Heart right ventricle (tissue), 16 donors: Measurements from ENCODE around the gene TARS2. TPM values are rescaled to one million over a fixed set of nuclear protein-coding genes. Genes with fewer than 3 reads are reported as not detected.

ENCODE experiments used
- ATAC-seq, 8 donors: fragments of 200-7000 bp; cut with Tn5 transposase; one replicate each; pipeline ENCODE4 v1.9.1; 2020; ENCODE audit warnings: mild to moderate bottlenecking in 8 of 8, moderate library complexity in 8 of 8, moderate number of reproducible peaks in 1 of 8
- DNase-seq, 2 donors: peaks; one replicate each; pipeline ENCODE4 v3.0.0-alpha.2; 2020
- H3K27ac ChIP-seq, 10 donors: fragments of 200-600 bp; sonication (generic) in 2 of 10; one replicate each; pipeline versions ENCODE4 v1.5.0 to v1.8.0; 2020 to 2022; ENCODE audit warnings: mild to moderate bottlenecking in 3 of 10
- H3K27me3 ChIP-seq, 7 donors: fragments of 200-600 bp; one replicate each; pipeline ENCODE4 v1.8.0; 2021 to 2022; ENCODE audit warnings: mild to moderate bottlenecking in 2 of 7
- H3K36me3 ChIP-seq, 9 donors: fragments of 200-600 bp; sonication (generic) in 1 of 9; one replicate each; pipeline versions ENCODE4 v1.5.0 to v1.8.0; 2020 to 2022; ENCODE audit warnings: mild to moderate bottlenecking in 2 of 9
- H3K4me1 ChIP-seq, 9 donors: fragments of 200-600 bp; sonication (generic) in 1 of 9; one replicate each; pipeline versions ENCODE4 v1.5.0 to v1.8.0; 2020 to 2022; ENCODE audit warnings: mild to moderate bottlenecking in 4 of 9
- H3K4me3 ChIP-seq, 10 donors: fragments of 200-600 bp; sonication (generic) in 2 of 10; one replicate each; pipeline versions ENCODE4 v1.5.0 to v1.8.0; 2020 to 2022; ENCODE audit warnings: mild to moderate bottlenecking in 7 of 10, moderate library complexity in 2 of 10
- H3K9me3 ChIP-seq, 11 donors: fragments of 200-600 bp in 10 of 11; sonication (generic) in 2 of 11; one replicate each; pipeline versions ENCODE4 v1.5.0 to v1.8.0; 2013 to 2022; ENCODE audit warnings: mild to moderate bottlenecking in 2 of 11, control low read depth in 1 of 11, moderate library complexity in 1 of 11
- WGBS, 2 donors: extraction: QIAGEN DNeasy Blood & Tissue Kit; methylation state at CpG; one replicate each; pipeline ENCODE4 v1.1.7; 2013; ENCODE audit warnings: inconsistent platforms in 1 of 2; 5-methylcytosine and 5-hydroxymethylcytosine counted together
- intact Hi-C, 10 donors: fragments of 100-400 bp; cut with DNase I; formaldehyde crosslinking; loops; one replicate each; pipeline versions ENCODE4 v1.11.1 to v1.14.2; 2022
- polyA plus RNA-seq, 2 donors: library from polyadenylated mRNA; stranded (reverse); fragments of 200-250 nt; gene quantifications; one replicate each; pipeline ENCODE4 v1.2.3, GENCODE V29; 2013
- total RNA-seq, 10 donors: library from RNA; stranded (reverse); fragmentation: NEBNext Ultra II Directional in 3 of 10; extraction: Animal tissue kit (Norgen Biotek cat#: 25700) in 3 of 10; gene quantifications; one replicate each; pipeline versions ENCODE4 v1.2.1 to v1.2.4, GENCODE V29; 2021 to 2023
- TF ChIP-seq, protein P1 (sequence below), 9 donors: fragments of 200-600 bp; sonication (generic) in 2 of 9; IDR thresholded peaks; one replicate each; pipeline versions ENCODE4 v1.5.0 to v1.8.0; 2021 to 2022; ENCODE audit warnings: antibody characterized with exemption in 9 of 9, mild to moderate bottlenecking in 5 of 9, moderate library complexity in 1 of 9
- donor health status: Arrhythmogenic right ventricular cardiomyopathy.
- donor health status: ischemic (EF 13 %, LVEDD 7.1; RV severe dilation, severe dysfunction).
- donor health status: healthy with polysubstance abuse.
- donor health status: DM: no; HTN: yes; CAD: no.
- donor health status: DM: no; HTN: no; CAD: no.
- donor health status: ischemic (EF 25% LVEDD 6.9; RV normal size, moderate dysfunction).
- donor health status: ischemic (EF 25% LVEDD 5.7; RV mildly dilated, moderate dysfunction).
- donor health status: healthy.
- donor health status: DM: yes; HTN: yes; CAD: no.
- donor health status: Ischemic cardiomyopathy.
- donor health status: ischemic (EF 35%, LVEDD 5.7; RV mildly dilated, moderate dysfunction).
- donor health status: nonischemic (EF 11% LVEDD 7.7; RV severe dilation, severe dysfunction).
- donor health status: DM: yes; HTN: yes; CAD: no.
- donor health status: PGD.
- donor health status: ischemic (EF 29% LVEDD 5.4; RV normal size, mild dysfunction).
- donor health status: nonischemic (EF 23%, LVEDD 6.1; RV moderate dilation, normal function).

The TARS2 gene
- total and polyA plus RNA-seq, 12 donors: 19.1 to 44.4 (median 34.0) TPM

DNA sequence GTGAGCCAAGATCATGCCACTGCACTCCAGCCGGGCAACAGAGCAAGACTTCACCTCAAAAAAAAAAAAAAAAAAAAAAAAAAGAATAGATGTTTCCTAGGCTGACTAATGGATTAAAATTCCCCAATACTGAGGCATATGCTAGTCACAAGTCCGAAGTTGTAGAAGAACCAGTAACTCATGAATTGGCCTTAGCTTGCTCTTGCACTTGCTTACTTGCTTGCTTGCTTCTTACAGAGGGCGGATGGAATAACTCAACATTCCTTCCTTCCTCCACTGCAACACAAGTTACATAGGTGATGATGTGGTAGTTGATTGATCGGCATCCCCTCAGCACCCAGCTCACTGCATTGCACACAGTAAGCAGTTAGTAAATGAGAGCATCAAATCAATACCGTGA lies 2.8 kb upstream of the TARS2 start:
- DNase-seq (no peak), ATAC-seq (no peak)
- TF ChIP-seq, protein P1, sequence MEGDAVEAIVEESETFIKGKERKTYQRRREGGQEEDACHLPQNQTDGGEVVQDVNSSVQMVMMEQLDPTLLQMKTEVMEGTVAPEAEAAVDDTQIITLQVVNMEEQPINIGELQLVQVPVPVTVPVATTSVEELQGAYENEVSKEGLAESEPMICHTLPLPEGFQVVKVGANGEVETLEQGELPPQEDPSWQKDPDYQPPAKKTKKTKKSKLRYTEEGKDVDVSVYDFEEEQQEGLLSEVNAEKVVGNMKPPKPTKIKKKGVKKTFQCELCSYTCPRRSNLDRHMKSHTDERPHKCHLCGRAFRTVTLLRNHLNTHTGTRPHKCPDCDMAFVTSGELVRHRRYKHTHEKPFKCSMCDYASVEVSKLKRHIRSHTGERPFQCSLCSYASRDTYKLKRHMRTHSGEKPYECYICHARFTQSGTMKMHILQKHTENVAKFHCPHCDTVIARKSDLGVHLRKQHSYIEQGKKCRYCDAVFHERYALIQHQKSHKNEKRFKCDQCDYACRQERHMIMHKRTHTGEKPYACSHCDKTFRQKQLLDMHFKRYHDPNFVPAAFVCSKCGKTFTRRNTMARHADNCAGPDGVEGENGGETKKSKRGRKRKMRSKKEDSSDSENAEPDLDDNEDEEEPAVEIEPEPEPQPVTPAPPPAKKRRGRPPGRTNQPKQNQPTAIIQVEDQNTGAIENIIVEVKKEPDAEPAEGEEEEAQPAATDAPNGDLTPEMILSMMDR (IDR thresholded peaks at IDR 0.05): no peak
- Histone ChIP-seq H3K27me3 (no peaks in the 10 kb centered on the region), H3K36me3 (peaks cover 0 to 9% (median 0%) of the 10 kb centered on the region in 9 donors), H3K4me1 (peaks cover 6 to 15% (median 10%) of the 10 kb centered on the region in 9 donors), H3K9me3 (no peaks in the 10 kb centered on the region), H3K4me3 (no peak overlapping the region), H3K27ac (no peak overlapping the region)
- intact Hi-C loops: no loop called here
- WGBS, 2 donors: 65 to 70% methylated on average over 5 of the region's 5 CpGs

DNA sequence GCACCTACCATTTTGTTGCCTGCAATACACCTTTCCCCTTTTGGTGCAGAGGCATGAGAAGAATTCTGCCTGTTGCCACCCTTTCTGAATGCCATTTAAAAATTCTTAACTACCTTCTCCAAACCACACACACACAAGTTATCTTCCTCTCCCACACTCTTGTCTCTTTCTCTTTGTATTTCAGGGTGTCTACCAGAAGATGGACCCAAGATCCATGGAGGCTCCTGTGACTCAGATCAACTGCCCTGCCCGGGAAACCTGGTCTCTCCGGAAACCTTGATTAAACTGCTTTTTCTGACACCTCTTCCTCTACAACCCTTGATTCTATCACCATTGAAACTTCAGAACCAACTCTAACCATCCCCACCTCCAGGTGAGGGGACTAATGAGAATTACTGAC lies 2.4 kb upstream of the TARS2 start:
- TF ChIP-seq, protein P1 (IDR thresholded peaks at IDR 0.05): peak in 2 of 9 donors; percentile 9 to 27
- Histone ChIP-seq H3K4me3 (no peak overlapping the region), H3K36me3 (peaks cover 0 to 14% (median 0%) of the 10 kb centered on the region in 9 donors), H3K27me3 (no peaks in the 10 kb centered on the region), H3K27ac (no peak overlapping the region), H3K9me3 (no peaks in the 10 kb centered on the region), H3K4me1 (peaks cover 6 to 15% (median 10%) of the 10 kb centered on the region in 9 donors)
- intact Hi-C loops: no loop called here
- DNase-seq (no peak), ATAC-seq (no peak)
- WGBS, 2 donors: 16 to 20% methylated on average over 2 of the region's 2 CpGs

- WGBS, 2 donors: 3 to 4% methylated on average over 7 of the region's 7 CpGs
- peak in 1 of 8 donors; percentile 2 for ATAC-seq
- Histone ChIP-seq H3K4me3 (peak overlapping the region; percentile 61 to 89 (median 79)), H3K27me3 (no peaks in the 10 kb centered on the region), H3K36me3 (peaks cover 0 to 42% (median 19%) of the 10 kb centered on the region in 9 donors), H3K27ac (peak overlapping the region in 8 of 10 donors; percentile 62 to 89 (median 80)), H3K4me1 (peaks cover 6 to 15% (median 10%) of the 10 kb centered on the region in 9 donors), H3K9me3 (no peaks in the 10 kb centered on the region)
- TF ChIP-seq, protein P1 (IDR thresholded peaks at IDR 0.05): no peak
- intact Hi-C loops: loop anchor here in 2 of 10 donors (1.0 kb wide), 1 partner anchor 28 kb away; the partner anchor contains the start of gene FALEC (in 2 of the 2)
- DNase-seq: no peak
Measured at GRCh38 chr1:150487763-150488115, 520 bp downstream of the TARS2 start.

GRCh38 chr1:150493175-150493574 lies 6.0 kb downstream of the TARS2 start:
- WGBS, 2 donors: 95 to 98% methylated on average over 8 of the region's 8 CpGs
- Histone ChIP-seq H3K4me3 (no peak overlapping the region), H3K27ac (no peak overlapping the region), H3K27me3 (no peaks in the 10 kb centered on the region), H3K9me3 (no peaks in the 10 kb centered on the region), H3K36me3 (peaks cover 0 to 90% (median 48%) of the 10 kb centered on the region in 9 donors), H3K4me1 (peaks cover under 1 to 7% (median 4%) of the 10 kb centered on the region in 9 donors)
- DNase-seq (no peak), ATAC-seq (no peak)
- intact Hi-C loops: no loop called here
- TF ChIP-seq, protein P1 (IDR thresholded peaks at IDR 0.05): no peak
